Stimulated activated CD4-positive, alpha-beta T cell treated with anti-CD3 and anti-CD28 coated beads, Interleukin-15, amount 100 ng/mL, for 1 hour (primary cell): ENCODE data around the gene FHAD1.

Source experiments
- DNase-seq, 2 donors: peaks; one replicate each; pipeline ENCODE4 v3.0.0-alpha.2; 2020; ENCODE audit warnings: low read depth in 1 of 2, low spot score in 1 of 2

FHAD1 gene

GRCh38 chr1:15218287-15219279 lies 28.4 kb upstream of the FHAD1 start:
- DNase-seq: no peak

- DNase-seq: no peak
Measured at GRCh38 chr1:15219280-15220023, 27.6 kb upstream of the FHAD1 start.

GRCh38 chr1:15220024-15220392 lies 27.0 kb upstream of the FHAD1 start:
- no peak for DNase-seq

GRCh38 chr1:15220825-15221431 lies 26.1 kb upstream of the FHAD1 start:
- no peak for DNase-seq

- no peak for DNase-seq
Measured at GRCh38 chr1:15222653-15223303, 24.2 kb upstream of the FHAD1 start.

GRCh38 chr1:15224259-15224869 lies 22.7 kb upstream of the FHAD1 start:
- no peak for DNase-seq

- no peak for DNase-seq
Measured at GRCh38 chr1:15224974-15225373, 22.0 kb upstream of the FHAD1 start.

GRCh38 chr1:15225461-15225860 lies 21.6 kb upstream of the FHAD1 start:
- no peak for DNase-seq

- no peak for DNase-seq
Measured at GRCh38 chr1:15226388-15227255, 20.4 kb upstream of the FHAD1 start.

GRCh38 chr1:15229707-15230131 lies 17.3 kb upstream of the FHAD1 start:
- DNase-seq: no peak

GRCh38 chr1:15231714-15232201 lies 15.3 kb upstream of the FHAD1 start:
- DNase-seq: no peak

GRCh38 chr1:15233689-15234088 lies 13.3 kb upstream of the FHAD1 start:
- no peak for DNase-seq

GRCh38 chr1:15236321-15236721 lies 10.7 kb upstream of the FHAD1 start:
- no peak for DNase-seq

- DNase-seq: no peak
Measured at GRCh38 chr1:15236746-15237145, 10.3 kb upstream of the FHAD1 start.

- DNase-seq: no peak
Measured at GRCh38 chr1:15238789-15239188, 8.2 kb upstream of the FHAD1 start.

- DNase-seq: no peak
Measured at GRCh38 chr1:15242766-15243165, 4.3 kb upstream of the FHAD1 start.

GRCh38 chr1:15243275-15244043 lies 3.6 kb upstream of the FHAD1 start:
- DNase-seq: no peak

- no peak for DNase-seq
Measured at GRCh38 chr1:15244813-15245212, 2.2 kb upstream of the FHAD1 start.
